HCT116 (cell line): ENCODE results near the gene AMBP. TPM values are rescaled to one million over a fixed set of nuclear protein-coding genes. Genes with fewer than 3 reads are reported as not detected.

ENCODE experiments used
- ATAC-seq: fragments of 200-7000 bp; cut with Tn5 transposase; 2 replicates; pipeline ENCODE4 v1.9.1; 2020; ENCODE audit warnings: mild to moderate bottlenecking, moderate library complexity
- BruUV-seq: library from RNA; stranded (reverse); fragments of 400-500 nt; replicated peaks from 2 replicates; lab custom pipeline; 2021; lab: Mats Ljungman, UMichigan
- CTCF ChIA-PET: fragments of 300-600 bp; sonication (Branson Sonifier 250); formaldehyde crosslinking; loops from one replicate; lab custom pipeline; 2021; ENCODE audit warnings: antibody characterized with exemption; lab: Charles Lee
- POLR2A ChIA-PET: fragments of 300-600, 350-600 bp; sonication (Branson Sonifier 250); formaldehyde crosslinking; loops from one replicate; lab custom pipeline; 2021; ENCODE audit warnings: antibody characterized with exemption; lab: Charles Lee
- RAD21 ChIA-PET, 2 experiments: fragments of 300-600 bp; sonication (Branson Sonifier 250); formaldehyde crosslinking; loops; one replicate each; lab custom pipeline; 2023; ENCODE audit warnings: low total read pairs in 2 of 2; ENCODE audit not compliant: uncharacterized antibody in 2 of 2, unreplicated experiment in 2 of 2, low non-redundant PET in 1 of 2; lab: Charles Lee
- DNase-seq: peaks from one replicate; pipeline ENCODE4 v3.0.0-alpha.2; 2010; ENCODE audit warnings: low read depth, low spot score
- H2AFZ ChIP-seq: fragments of 200-600 bp; shearing (Covaris generic), sonication (generic); 2 replicates; pipeline ENCODE4 v1.6.1; 2017; ENCODE audit warnings: low read depth, mixed run types, mixed read lengths, antibody characterized with exemption, low read length; ENCODE audit not compliant: poor library complexity, severe bottlenecking
- H3K27ac ChIP-seq: 2 replicates; pipeline ENCODE4 v1.5.1; 2012; ENCODE audit warnings: low read depth, low read length
- H3K27me3 ChIP-seq: fragments of 200-600 bp; sonication (generic); 2 replicates; pipeline ENCODE4 v1.6.1; 2016; ENCODE audit warnings: mixed run types, low read length, mixed read lengths; ENCODE audit not compliant: insufficient read depth
- H3K36me3 ChIP-seq, 2 experiments: fragments of 200-500 bp in 1 of 2; fragments of 200-600 bp in 1 of 2; sonication (Bioruptor generic) in 1 of 2; sonication (generic) in 1 of 2; 2 replicates each; pipeline versions ENCODE4 v1.5.1 to v1.6.1; 2014 to 2016; ENCODE audit warnings: low read length in 2 of 2, inconsistent platforms in 1 of 2, mixed read lengths in 1 of 2, mixed run types in 1 of 2; ENCODE audit not compliant: insufficient read depth in 2 of 2, control insufficient read depth in 1 of 2
- H3K4me1 ChIP-seq, 2 experiments: fragments of 200-600 bp in 1 of 2; sonication (generic) in 1 of 2; 2 replicates each; pipeline versions ENCODE4 v1.5.1 to v1.6.1; 2012 to 2017; ENCODE audit warnings: low read length in 2 of 2, inconsistent platforms in 1 of 2, mild to moderate bottlenecking in 1 of 2, mixed read lengths in 1 of 2, mixed run types in 1 of 2, moderate library complexity in 1 of 2; ENCODE audit not compliant: insufficient read depth in 2 of 2, control insufficient read depth in 1 of 2
- H3K4me2 ChIP-seq: fragments of 200-600 bp; sonication (generic); 2 replicates; pipeline ENCODE4 v1.6.1; 2017; ENCODE audit warnings: mixed run types, low read length, mixed read lengths
- H3K4me3 ChIP-seq, 2 experiments: fragments of 200-600 bp in 1 of 2; sonication (generic) in 1 of 2; replicated peaks in 1 of 2; 2 replicates each; pipeline ENCODE4 v1.5.1; 2011 to 2016; ENCODE audit warnings: low read length in 2 of 2, control low read depth in 1 of 2, low read depth in 1 of 2, mild to moderate bottlenecking in 1 of 2, mixed read lengths in 1 of 2, mixed run types in 1 of 2
- H3K79me2 ChIP-seq: fragments of 200-600 bp; sonication (generic); 2 replicates; pipeline ENCODE4 v1.6.1; 2017; ENCODE audit warnings: mild to moderate bottlenecking, mixed run types, low read length, moderate library complexity, mixed read lengths; ENCODE audit not compliant: insufficient read depth
- H3K9ac ChIP-seq: fragments of 200-600 bp; sonication (generic); 2 replicates; pipeline ENCODE4 v1.6.1; 2016; ENCODE audit warnings: low read length, mixed read lengths
- H3K9me2 ChIP-seq: fragments of 200-600 bp; sonication (generic), shearing (Covaris generic); 2 replicates; pipeline ENCODE4 v1.6.1; 2017; ENCODE audit warnings: mixed run types, mild to moderate bottlenecking, moderate library complexity; ENCODE audit not compliant: insufficient read depth
- H3K9me3 ChIP-seq, 2 experiments: fragments of 200-500 bp in 1 of 2; fragments of 200-600 bp in 1 of 2; sonication (Bioruptor generic) in 1 of 2; sonication (generic) in 1 of 2; 2 replicates each; pipeline ENCODE4 v1.6.1; 2014 to 2017; ENCODE audit warnings: low read length in 2 of 2, mixed read lengths in 2 of 2, inconsistent platforms in 1 of 2, low read depth in 1 of 2, mild to moderate bottlenecking in 1 of 2, mixed run types in 1 of 2, moderate library complexity in 1 of 2; ENCODE audit not compliant: control insufficient read depth in 1 of 2, insufficient read depth in 1 of 2
- H4K20me1 ChIP-seq: fragments of 200-600 bp; sonication (generic), shearing (Covaris generic); 2 replicates; pipeline ENCODE4 v1.6.1; 2017; ENCODE audit warnings: mixed run types, mild to moderate bottlenecking, moderate library complexity; ENCODE audit not compliant: insufficient read depth
- CEBPB ChIP-seq: IDR thresholded peaks from 2 replicates; pipeline ENCODE4 v1.6.1; 2012; ENCODE audit warnings: low read depth
- EZH2phosphoT487 ChIP-seq: fragments of 200-600 bp; IDR thresholded peaks from 2 replicates; pipeline ENCODE4 v1.6.1; 2018; ENCODE audit warnings: antibody characterized with exemption, borderline replicate concordance
- YY1 ChIP-seq: IDR thresholded peaks from 2 replicates; pipeline ENCODE4 v1.6.1; 2011; ENCODE audit warnings: low read length, low read depth, moderate library complexity, mild to moderate bottlenecking; ENCODE audit not compliant: insufficient replicate concordance; ENCODE audit errors: extremely low read depth
- ZFX ChIP-seq: fragments of 450-650 bp; IDR thresholded peaks from 2 replicates; pipeline ENCODE4 v1.6.1; 2017
- ZNF274 ChIP-seq: fragments of 200-500 bp; sonication (Bioruptor generic); IDR thresholded peaks from 2 replicates; pipeline ENCODE4 v1.6.1; 2014; ENCODE audit warnings: mild to moderate bottlenecking, low read depth, low read length, inconsistent platforms
- intact Hi-C: fragments of 100-400 bp; cut with micrococcal nuclease; formaldehyde crosslinking; loops from 2 replicates; pipeline ENCODE4 v1.10.0; 2022
- total RNA-seq: library from RNA; stranded (reverse); gene quantifications from one replicate; pipeline ENCODE4 v1.2.1, GENCODE V29; 2021; ENCODE audit not compliant: unreplicated experiment
- TF ChIP-seq, protein P1 (sequence below): IDR thresholded peaks from 2 replicates; pipeline ENCODE4 v1.6.1; 2012; ENCODE audit warnings: low read depth

Gene AMBP
- total RNA-seq, 1 experiment from 2014 or later, result 1.9 TPM

DNA sequence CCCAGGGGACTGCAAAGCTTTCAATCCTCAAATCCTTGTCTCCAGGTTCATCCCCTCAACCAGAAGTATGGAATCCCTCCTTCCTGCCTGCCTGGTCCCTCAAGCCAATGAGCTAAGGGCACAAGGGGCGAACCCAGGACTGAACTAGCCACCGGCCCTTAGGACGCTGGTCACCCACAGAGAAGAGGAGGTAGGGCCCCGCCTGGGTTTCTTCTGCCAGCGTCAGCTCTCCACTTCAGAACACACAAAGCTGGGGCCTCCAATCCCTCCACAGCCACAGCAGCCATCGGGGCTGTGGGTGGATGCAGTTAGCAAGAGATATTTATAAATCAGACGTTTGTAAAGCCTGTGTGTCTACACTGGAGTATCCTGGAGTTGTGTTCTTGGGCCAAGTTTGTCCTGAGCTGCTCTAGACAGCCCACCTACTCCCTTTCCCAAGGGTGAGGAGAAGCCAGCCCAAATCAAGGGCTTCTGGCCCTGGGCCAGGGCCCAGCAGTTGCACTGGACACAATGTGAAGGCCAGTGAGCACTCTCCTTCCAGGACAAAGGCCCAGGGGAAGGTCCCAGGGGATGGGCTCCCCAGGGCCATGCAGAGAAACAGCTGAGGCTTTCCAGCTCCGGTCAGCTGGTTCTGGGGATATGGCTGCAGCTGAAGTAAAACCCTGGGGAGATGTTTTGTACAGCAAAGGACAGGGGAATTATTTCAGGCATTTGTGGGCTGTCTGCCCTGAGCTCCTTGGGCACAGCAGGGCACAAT is 18.9 kb downstream of the AMBP start (continued):
- TF ChIP-seq, protein P1, sequence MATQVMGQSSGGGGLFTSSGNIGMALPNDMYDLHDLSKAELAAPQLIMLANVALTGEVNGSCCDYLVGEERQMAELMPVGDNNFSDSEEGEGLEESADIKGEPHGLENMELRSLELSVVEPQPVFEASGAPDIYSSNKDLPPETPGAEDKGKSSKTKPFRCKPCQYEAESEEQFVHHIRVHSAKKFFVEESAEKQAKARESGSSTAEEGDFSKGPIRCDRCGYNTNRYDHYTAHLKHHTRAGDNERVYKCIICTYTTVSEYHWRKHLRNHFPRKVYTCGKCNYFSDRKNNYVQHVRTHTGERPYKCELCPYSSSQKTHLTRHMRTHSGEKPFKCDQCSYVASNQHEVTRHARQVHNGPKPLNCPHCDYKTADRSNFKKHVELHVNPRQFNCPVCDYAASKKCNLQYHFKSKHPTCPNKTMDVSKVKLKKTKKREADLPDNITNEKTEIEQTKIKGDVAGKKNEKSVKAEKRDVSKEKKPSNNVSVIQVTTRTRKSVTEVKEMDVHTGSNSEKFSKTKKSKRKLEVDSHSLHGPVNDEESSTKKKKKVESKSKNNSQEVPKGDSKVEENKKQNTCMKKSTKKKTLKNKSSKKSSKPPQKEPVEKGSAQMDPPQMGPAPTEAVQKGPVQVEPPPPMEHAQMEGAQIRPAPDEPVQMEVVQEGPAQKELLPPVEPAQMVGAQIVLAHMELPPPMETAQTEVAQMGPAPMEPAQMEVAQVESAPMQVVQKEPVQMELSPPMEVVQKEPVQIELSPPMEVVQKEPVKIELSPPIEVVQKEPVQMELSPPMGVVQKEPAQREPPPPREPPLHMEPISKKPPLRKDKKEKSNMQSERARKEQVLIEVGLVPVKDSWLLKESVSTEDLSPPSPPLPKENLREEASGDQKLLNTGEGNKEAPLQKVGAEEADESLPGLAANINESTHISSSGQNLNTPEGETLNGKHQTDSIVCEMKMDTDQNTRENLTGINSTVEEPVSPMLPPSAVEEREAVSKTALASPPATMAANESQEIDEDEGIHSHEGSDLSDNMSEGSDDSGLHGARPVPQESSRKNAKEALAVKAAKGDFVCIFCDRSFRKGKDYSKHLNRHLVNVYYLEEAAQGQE, result no peak
- TF ChIP-seq EZH2phosphoT487, result no peak
- no peak for TF ChIP-seq ZNF274
- no peak for TF ChIP-seq ZFX
- TF ChIP-seq, all 23 proteins: peak for 0

DNA sequence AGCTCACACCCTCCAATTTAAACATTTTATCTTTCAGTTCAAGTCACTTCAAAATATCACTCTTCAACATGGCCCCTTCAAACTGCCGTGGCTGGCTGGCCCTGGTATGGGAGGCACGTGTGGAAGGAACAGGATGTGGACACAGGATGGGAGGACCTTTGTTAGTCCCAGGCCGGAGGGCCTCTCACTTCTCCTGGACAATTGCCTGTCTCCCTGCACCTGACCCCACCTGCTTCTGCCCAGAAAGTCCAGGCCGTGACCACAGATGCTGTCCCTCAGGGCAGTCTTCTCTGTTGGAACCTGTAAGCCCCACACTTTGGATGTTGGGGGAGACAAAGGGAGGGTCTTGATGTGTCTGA is 19.4 kb downstream of the AMBP start:
- no peak overlapping the region for H3K27ac ChIP-seq
- intact Hi-C loops, result no loop called here
- H4K20me1 ChIP-seq, result no peaks in the 10 kb centered on the region
- H3K9ac ChIP-seq, result no peak overlapping the region
- ATAC-seq (no peak), DNase-seq (no peak)
- no peaks in the 10 kb centered on the region for H3K27me3 ChIP-seq
- no peak overlapping the region for H3K4me3 ChIP-seq
- H3K36me3 ChIP-seq, result no peaks in the 10 kb centered on the region
- no peaks in the 10 kb centered on the region for H3K9me3 ChIP-seq
- H3K4me2 ChIP-seq, result no peak overlapping the region
- TF ChIP-seq EZH2phosphoT487 (no peak), CEBPB (no peak), YY1 (no peak)
- no peaks in the 10 kb centered on the region for H3K4me1 ChIP-seq
- no TSS peak for BruUV-seq
- ChIA-PET RAD21 (no interaction called here), CTCF (interaction anchor here (1.1 kb wide), 1 partner anchor 24 kb away, joined by 3 read pairs; no protein-coding TSS in a partner anchor), POLR2A (no interaction called here)
- no peak overlapping the region for H2AFZ ChIP-seq
- no peaks in the 10 kb centered on the region for H3K9me2 ChIP-seq
- no peaks in the 10 kb centered on the region for H3K79me2 ChIP-seq
